K562 (cell line): Measurements from ENCODE around the gene MMP20. TPM values are rescaled to one million over a fixed set of nuclear protein-coding genes. Genes with fewer than 3 reads are reported as not detected.

Source experiments
- ATAC-seq: fragments of 200-7000 bp; cut with Tn5 transposase; 3 replicates; pipeline ENCODE4 v1.9.1; 2020; ENCODE audit warnings: moderate library complexity
- BruUV-seq: library from RNA; stranded (reverse); fragments of 400-500 nt; replicated peaks from 2 replicates; lab custom pipeline; 2021; lab: Mats Ljungman, UMichigan
- CTCF ChIA-PET: fragments of 300-600 bp; formaldehyde crosslinking; extraction: SDS; loops from one replicate; lab custom pipeline; 2021; ENCODE audit warnings: low intra/inter-chr PET ratio; lab: Yijun Ruan, JAX
- POLR2A ChIA-PET: fragments of 300-600, 350-650 bp; sonication (Branson Sonifier 250); formaldehyde crosslinking; extraction: SDS; loops from one replicate; lab custom pipeline; 2021; ENCODE audit warnings: antibody characterized with exemption, inconsistent platforms; lab: Yijun Ruan, JAX
- DNase-seq, 4 experiments: peaks; one replicate each; pipeline versions ENCODE4 v3.0.0 to v3.0.0-alpha.2; 2011 to 2018; ENCODE audit warnings: low spot score in 3 of 4, mixed read lengths in 3 of 4; ENCODE audit errors: extremely low read depth in 1 of 4
- FAIRE-seq: peaks from 2 replicates; lab custom pipeline; 2011; peaks lifted over from hg19 to GRCh38; lab: Jason Lieb, UNC
- H2AFZ ChIP-seq: 2 replicates; pipeline ENCODE4 v1.6.0; 2011; ENCODE audit warnings: low read depth, low read length, control low read depth, inconsistent platforms
- H3K27ac ChIP-seq: fragments of 200-600 bp; 3 replicates; pipeline ENCODE4 v1.8.0; 2011; ENCODE audit warnings: low read depth, mild to moderate bottlenecking, control low read depth, inconsistent platforms, low read length, moderate library complexity, mixed read lengths; ENCODE audit errors: extremely low read depth
- H3K27me3 ChIP-seq, 2 experiments: fragments of 300-600 bp in 1 of 2; 2 replicates in 1 of 2; 3 replicates in 1 of 2; pipeline versions ENCODE4 v1.6.0 to v1.8.0; 2011; ENCODE audit warnings: inconsistent platforms in 2 of 2, low read length in 2 of 2, mild to moderate bottlenecking in 1 of 2, mixed read lengths in 1 of 2, moderate library complexity in 1 of 2; ENCODE audit not compliant: control insufficient read depth in 2 of 2, insufficient read depth in 2 of 2
- H3K36me3 ChIP-seq: fragments of 300-600 bp; 3 replicates; pipeline ENCODE4 v1.8.0; 2011; ENCODE audit warnings: mild to moderate bottlenecking, low read length, inconsistent platforms; ENCODE audit not compliant: control insufficient read depth, insufficient read depth
- H3K4me1 ChIP-seq, 2 experiments: fragments of 200-600 bp in 1 of 2; replicated peaks in 1 of 2; 2 replicates in 1 of 2; 3 replicates in 1 of 2; pipeline versions ENCODE4 v1.5.1 to v1.8.0; 2011; ENCODE audit warnings: inconsistent platforms in 2 of 2, low read length in 2 of 2, mild to moderate bottlenecking in 1 of 2, mixed read lengths in 1 of 2, moderate library complexity in 1 of 2; ENCODE audit not compliant: control insufficient read depth in 2 of 2, insufficient read depth in 2 of 2
- H3K4me2 ChIP-seq: 2 replicates; pipeline ENCODE4 v1.6.1; 2011; ENCODE audit warnings: low read length, control low read depth, inconsistent platforms, mixed read lengths; ENCODE audit not compliant: insufficient read depth
- H3K4me3 ChIP-seq: fragments of 200-600 bp; sonication (generic), shearing (Covaris generic); 2 replicates; pipeline ENCODE4 v1.5.1; 2016; ENCODE audit warnings: control low read depth, inconsistent platforms
- H3K79me2 ChIP-seq: fragments of 200-600 bp; 3 replicates; pipeline ENCODE4 v1.8.0; 2011; ENCODE audit warnings: low read length, inconsistent platforms; ENCODE audit not compliant: control insufficient read depth, insufficient read depth
- H3K9ac ChIP-seq, 2 experiments: 2 replicates each; pipeline versions ENCODE4 v1.6.0 to v1.6.1; 2011; ENCODE audit warnings: low read depth in 2 of 2, low read length in 2 of 2, control low read depth in 1 of 2, inconsistent platforms in 1 of 2, mild to moderate bottlenecking in 1 of 2, mixed read lengths in 1 of 2; ENCODE audit not compliant: insufficient read depth in 1 of 2
- H3K9me1 ChIP-seq: one replicate; pipeline ENCODE4 v1.6.0; 2011; ENCODE audit warnings: inconsistent platforms, mild to moderate bottlenecking, low read length, moderate library complexity; ENCODE audit not compliant: control insufficient read depth, insufficient read depth
- H3K9me3 ChIP-seq: replicated peaks from 2 replicates; pipeline ENCODE4 v1.5.1; 2011; ENCODE audit warnings: low read depth, low read length, inconsistent platforms; ENCODE audit not compliant: control insufficient read depth, insufficient read depth
- H4K20me1 ChIP-seq: replicated peaks from 2 replicates; pipeline ENCODE4 v1.6.1; 2011; ENCODE audit warnings: low read length, inconsistent platforms, mixed read lengths; ENCODE audit not compliant: control insufficient read depth, insufficient read depth
- ARNT ChIP-seq, 2 experiments: fragments of 450-650 bp; IDR thresholded peaks; 2 replicates each; pipeline ENCODE4 v1.6.1; 2016; ENCODE audit warnings: mild to moderate bottlenecking in 1 of 2
- DEAF1 ChIP-seq: fragments of 450-650 bp; formaldehyde crosslinking; IDR thresholded peaks from 2 replicates; pipeline ENCODE4 v1.4.0; 2020; ENCODE audit warnings: mild to moderate bottlenecking, moderate library complexity
- MAZ ChIP-seq, 2 experiments: fragments of 450-650 bp in 1 of 2; sonication (generic) in 1 of 2; formaldehyde crosslinking; IDR thresholded peaks in 1 of 2; conservative IDR thresholded peaks in 1 of 2; 2 replicates each; pipeline versions ENCODE4 v1.4.0 to v1.5.0; 2020; ENCODE audit warnings: mild to moderate bottlenecking in 1 of 2, missing genetic modification reagents in 1 of 2
- MTA3 ChIP-seq: fragments of 450-650 bp; formaldehyde crosslinking; IDR thresholded peaks from 2 replicates; pipeline ENCODE4 v1.6.1; 2017; ENCODE audit warnings: mild to moderate bottlenecking, borderline replicate concordance
- POLR3G ChIP-seq: IDR thresholded peaks from 2 replicates; pipeline ENCODE4 v1.6.1; 2011; ENCODE audit not compliant: insufficient read length, insufficient replicate concordance; ENCODE audit errors: extremely low read depth
- USF1 ChIP-seq: sonication (generic); formaldehyde crosslinking; IDR thresholded peaks from 2 replicates; pipeline ENCODE4 v1.9.0; 2022; ENCODE audit warnings: mild to moderate bottlenecking, missing genetic modification reagents
- ZNF398 ChIP-seq: fragments of 250-450 bp; sonication (Bioruptor Pico); IDR thresholded peaks from 2 replicates; pipeline ENCODE4 v1.8.0; 2021; ENCODE audit warnings: moderate library complexity, mild to moderate bottlenecking, inconsistent platforms
- ZNF444 ChIP-seq: fragments of 250-450 bp; sonication (Bioruptor Pico); IDR thresholded peaks from 2 replicates; pipeline ENCODE4 v1.4.0; 2020; ENCODE audit warnings: mild to moderate bottlenecking, moderate library complexity
- ZNF561 ChIP-seq: fragments of 450-650 bp; formaldehyde crosslinking; conservative IDR thresholded peaks from 2 replicates; pipeline ENCODE4 v1.4.0; 2020; ENCODE audit warnings: mild to moderate bottlenecking, moderate library complexity
- ZNF609 ChIP-seq: sonication (generic); formaldehyde crosslinking; IDR thresholded peaks from 2 replicates; pipeline ENCODE4 v1.8.1; 2023; ENCODE audit warnings: missing genetic modification reagents, mild to moderate bottlenecking, borderline replicate concordance
- WGBS: fragments of 100-300 bp; shearing (Covaris generic); methylation state at CpG from one replicate; pipeline ENCODE4 v1.1.6; 2016; ENCODE audit warnings: low coverage, mixed read lengths; ENCODE audit not compliant: insufficient coverage; ENCODE audit errors: missing lambda C conversion rate; 5-methylcytosine and 5-hydroxymethylcytosine counted together
- in situ Hi-C: fragments of 300-500 bp; cut with MboI; formaldehyde crosslinking; loops from 4 replicates; pipeline ENCODE4 v1.15.0; 2018; ENCODE audit warnings: inconsistent platforms, mixed read lengths
- intact Hi-C: fragments of 100-400 bp; cut with micrococcal nuclease; formaldehyde crosslinking; loops from 2 replicates; pipeline ENCODE4 v1.14.2; 2022
- polyA plus RNA-seq, 8 experiments: library from polyadenylated mRNA; depleted of rRNA in 4 of 8; stranded (reverse) in 5 of 8; unstranded in 3 of 8; fragments of >200 nt; fragmentation: Nextera tagmentation in 2 of 8; fragmentation: Illumina TruSeq in 1 of 8; extraction: Ambion mirVana in 2 of 8; extraction: Trizol in 1 of 8; gene quantifications; 2 replicates each; pipeline versions ENCODE4 v1.2.1 to v1.2.3, GENCODE V29; 2011 to 2014; ENCODE audit warnings: inconsistent platforms in 1 of 8, missing spikeins in 1 of 8
- total RNA-seq, 7 experiments: library from RNA; depleted of rRNA in 6 of 7; stranded (reverse); fragments of >200 nt in 6 of 7; fragmentation: Illumina TruSeq in 2 of 7; extraction: Trizol in 2 of 7; gene quantifications; 2 replicates each; pipeline versions ENCODE4 v1.2.1 to v1.2.3, GENCODE V29; 2011 to 2021; ENCODE audit warnings: low replicate concordance in 1 of 7
- TF ChIP-seq, protein P1 (sequence below), 2 experiments: fragments of 450-650 bp; IDR thresholded peaks; 2 replicates each; pipeline ENCODE4 v1.6.1; 2016

Gene MMP20
- total and polyA plus RNA-seq, 9 of the 15 experiments (the other 6 are each of a cell fraction or from before 2014, with no cell fraction given): not detected

DNA sequence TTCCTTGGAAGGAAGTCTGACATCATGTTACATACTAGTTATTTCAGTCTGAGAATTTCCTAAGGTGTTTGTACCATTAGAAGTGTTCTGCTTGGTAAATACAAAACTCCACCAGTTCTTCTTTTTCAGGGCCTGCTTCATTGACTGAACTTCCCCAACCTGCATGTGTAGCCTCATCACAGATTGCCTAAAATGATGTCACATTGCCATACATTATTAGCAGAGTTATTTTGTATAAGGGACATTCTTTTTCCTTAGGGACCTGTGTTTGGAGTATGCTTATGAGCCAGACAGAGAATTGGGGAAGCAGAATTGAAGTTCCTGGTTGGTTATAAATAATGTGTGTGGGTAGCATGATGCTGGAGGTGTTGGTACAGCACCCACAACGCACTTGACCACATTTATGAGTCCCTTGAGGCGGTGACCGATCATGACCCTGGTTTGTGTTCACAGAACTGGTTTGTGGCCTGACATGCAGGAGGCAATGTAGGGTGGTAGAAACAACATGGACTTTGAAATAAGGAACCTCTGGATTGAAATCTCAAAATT lies 78.1 kb downstream of the MMP20 start:
- H2AFZ ChIP-seq: no peak overlapping the region
- no TSS peak for BruUV-seq
- intact Hi-C loops (no loop called here), in situ Hi-C loops (no loop called here)
- H3K27me3 ChIP-seq: no peaks in the 10 kb centered on the region
- H4K20me1 ChIP-seq: no peaks in the 10 kb centered on the region
- WGBS: 0% methylated on average over 3 of the region's 3 CpGs
- H3K9me1 ChIP-seq: no peaks in the 10 kb centered on the region
- POLR2A ChIA-PET: no interaction called here
- no peak overlapping the region for H3K9ac ChIP-seq
- H3K79me2 ChIP-seq: no peaks in the 10 kb centered on the region
- no peak overlapping the region for H3K27ac ChIP-seq
- H3K4me2 ChIP-seq: no peak overlapping the region
- CTCF ChIA-PET: no interaction called here
- ATAC-seq: no peak
- no peak overlapping the region for H3K4me3 ChIP-seq
- H3K9me3 ChIP-seq: no peaks in the 10 kb centered on the region
- no peaks in the 10 kb centered on the region for H3K4me1 ChIP-seq
- no peak for DNase-seq
- FAIRE-seq: no peak
- H3K36me3 ChIP-seq: no peaks in the 10 kb centered on the region
- TF ChIP-seq ZNF609: no peak
- no peak for TF ChIP-seq USF1 (CRISPR knock-in tag)
- TF ChIP-seq ZNF561: no peak
- TF ChIP-seq ZNF444: no peak
- no peak for TF ChIP-seq POLR3G
- TF ChIP-seq MAZ (CRISPR knock-in tag; conservative IDR thresholded peaks at IDR 0.05 in 1 of 2, IDR thresholded peaks at IDR 0.05 in 1 of 2): no peak
- TF ChIP-seq, protein P1, sequence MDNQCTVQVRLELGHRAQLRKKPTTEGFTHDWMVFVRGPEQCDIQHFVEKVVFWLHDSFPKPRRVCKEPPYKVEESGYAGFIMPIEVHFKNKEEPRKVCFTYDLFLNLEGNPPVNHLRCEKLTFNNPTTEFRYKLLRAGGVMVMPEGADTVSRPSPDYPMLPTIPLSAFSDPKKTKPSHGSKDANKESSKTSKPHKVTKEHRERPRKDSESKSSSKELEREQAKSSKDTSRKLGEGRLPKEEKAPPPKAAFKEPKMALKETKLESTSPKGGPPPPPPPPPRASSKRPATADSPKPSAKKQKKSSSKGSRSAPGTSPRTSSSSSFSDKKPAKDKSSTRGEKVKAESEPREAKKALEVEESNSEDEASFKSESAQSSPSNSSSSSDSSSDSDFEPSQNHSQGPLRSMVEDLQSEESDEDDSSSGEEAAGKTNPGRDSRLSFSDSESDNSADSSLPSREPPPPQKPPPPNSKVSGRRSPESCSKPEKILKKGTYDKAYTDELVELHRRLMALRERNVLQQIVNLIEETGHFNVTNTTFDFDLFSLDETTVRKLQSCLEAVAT (IDR thresholded peaks at IDR 0.05): no peak
- no peak for TF ChIP-seq ZNF398 (CRISPR knock-in tag)
- no peak for TF ChIP-seq MTA3
- no peak for TF ChIP-seq ARNT (IDR thresholded peaks at IDR 0.05)
- TF ChIP-seq DEAF1: no peak
